GM23338 (cell line): ENCODE results near the gene PCBP3. TPM values are rescaled to one million over a fixed set of nuclear protein-coding genes. Genes with fewer than 3 reads are reported as not detected.

Source experiments
- ATAC-seq: fragments of 200-7000 bp; cut with Tn5 transposase; 3 replicates; pipeline ENCODE4 v1.9.1; 2020
- DNase-seq: peaks from one replicate; pipeline ENCODE4 v3.0.0-alpha.2; 2015; ENCODE audit warnings: low spot score
- H2AFZ ChIP-seq: fragments of 200-600 bp; sonication (generic); 2 replicates; pipeline ENCODE4 v1.8.0; 2016; ENCODE audit warnings: antibody characterized with exemption, mild to moderate bottlenecking, moderate library complexity
- H3F3A ChIP-seq: fragments of 200-600 bp; sonication (generic); replicated peaks from 2 replicates; pipeline ENCODE4 v1.8.0; 2017; ENCODE audit warnings: antibody characterized with exemption, mixed run types, low read depth
- H3K27ac ChIP-seq: fragments of 200-600 bp; sonication (generic); 2 replicates; pipeline ENCODE4 v1.6.1; 2016; ENCODE audit warnings: low read depth
- H3K27me3 ChIP-seq: fragments of 200-600 bp; sonication (generic); 2 replicates; pipeline ENCODE4 v1.8.0; 2016; ENCODE audit warnings: mild to moderate bottlenecking, mixed run types, moderate library complexity; ENCODE audit not compliant: insufficient read depth
- H3K36me3 ChIP-seq: fragments of 200-600 bp; sonication (generic); 2 replicates; pipeline ENCODE4 v1.8.0; 2016; ENCODE audit warnings: mild to moderate bottlenecking; ENCODE audit not compliant: insufficient read depth
- H3K4me1 ChIP-seq: fragments of 200-600 bp; sonication (generic); 2 replicates; pipeline ENCODE4 v1.8.0; 2016; ENCODE audit warnings: mild to moderate bottlenecking, moderate library complexity; ENCODE audit not compliant: insufficient read depth
- H3K4me2 ChIP-seq: fragments of 200-600 bp; sonication (generic); 2 replicates; pipeline ENCODE4 v1.7.1; 2017; ENCODE audit warnings: mixed run types
- H3K4me3 ChIP-seq: fragments of 200-600 bp; sonication (generic); 2 replicates; pipeline ENCODE4 v1.6.1; 2016; ENCODE audit warnings: mixed run types
- H3K79me2 ChIP-seq: fragments of 200-600 bp; sonication (generic); replicated peaks from 2 replicates; pipeline ENCODE4 v1.8.0; 2017; ENCODE audit warnings: mild to moderate bottlenecking; ENCODE audit not compliant: insufficient read depth
- H3K9me2 ChIP-seq: fragments of 200-600 bp; sonication (generic); 2 replicates; pipeline ENCODE4 v1.8.0; 2017; ENCODE audit not compliant: insufficient read depth
- H4K20me1 ChIP-seq: fragments of 200-600 bp; sonication (generic); replicated peaks from 2 replicates; pipeline ENCODE4 v1.8.0; 2017; ENCODE audit warnings: mild to moderate bottlenecking; ENCODE audit not compliant: insufficient read depth
- H3K27ac Mint-ChIP-seq: 2 replicates; pipeline ENCODE4 v1.8.0; 2020; ENCODE audit warnings: inconsistent platforms, mild to moderate bottlenecking, moderate library complexity, mixed read lengths
- H3K27me3 Mint-ChIP-seq: 3 replicates; pipeline ENCODE4 v1.8.0; 2022; ENCODE audit warnings: low read depth, mild to moderate bottlenecking, moderate library complexity, mixed read lengths, inconsistent platforms; ENCODE audit not compliant: insufficient read depth, poor library complexity
- H3K36me3 Mint-ChIP-seq: 3 replicates; pipeline ENCODE4 v1.8.0; 2021; ENCODE audit warnings: low read depth, mild to moderate bottlenecking, inconsistent platforms, moderate library complexity, mixed read lengths
- H3K4me1 Mint-ChIP-seq: 3 replicates; pipeline ENCODE4 v1.8.0; 2020; ENCODE audit warnings: mild to moderate bottlenecking, inconsistent platforms, mixed read lengths
- H3K4me3 Mint-ChIP-seq: 3 replicates; pipeline ENCODE4 v1.8.0; 2021; ENCODE audit warnings: moderate library complexity, mild to moderate bottlenecking, inconsistent platforms, mixed read lengths
- H3K9me3 Mint-ChIP-seq: 3 replicates; pipeline ENCODE4 v1.8.0; 2020; ENCODE audit warnings: moderate library complexity, mild to moderate bottlenecking, inconsistent platforms, mixed read lengths
- CREB1 ChIP-seq: fragments of 250-450 bp; sonication (Bioruptor Pico); IDR thresholded peaks from 2 replicates; pipeline ENCODE4 v1.5.0; 2020; ENCODE audit warnings: low read depth, mild to moderate bottlenecking, moderate library complexity
- CTCF ChIP-seq, 2 experiments: fragments of 200-600 bp in 1 of 2; sonication (generic) in 1 of 2; conservative IDR thresholded peaks; 2 replicates each; pipeline versions ENCODE4 v1.5.1 to v1.6.1; 2016 to 2017; ENCODE audit warnings: antibody characterized with exemption in 2 of 2, low read depth in 2 of 2, mild to moderate bottlenecking in 2 of 2, moderate library complexity in 1 of 2
- ETS1 ChIP-seq: IDR thresholded peaks from 2 replicates; pipeline ENCODE4 v1.6.1; 2016; ENCODE audit warnings: antibody characterized with exemption
- EZH2phosphoT487 ChIP-seq: fragments of 200-600 bp; sonication (generic); IDR thresholded peaks from one replicate; pipeline ENCODE4 v1.8.1; 2018; ENCODE audit warnings: antibody characterized with exemption; ENCODE audit not compliant: unreplicated experiment
- JUNB ChIP-seq: IDR thresholded peaks from one replicate; pipeline ENCODE4 v1.6.1; 2016; ENCODE audit warnings: antibody characterized with exemption; ENCODE audit not compliant: unreplicated experiment
- NANOG ChIP-seq: IDR thresholded peaks from 2 replicates; pipeline ENCODE4 v1.6.1; 2016; ENCODE audit warnings: antibody characterized with exemption, borderline replicate concordance
- POLR2AphosphoS5 ChIP-seq: IDR thresholded peaks from 2 replicates; pipeline ENCODE4 v1.6.1; 2016; ENCODE audit warnings: antibody characterized with exemption, low read depth
- REST ChIP-seq: IDR thresholded peaks from one replicate; pipeline ENCODE4 v1.6.1; 2018; ENCODE audit warnings: antibody characterized with exemption; ENCODE audit not compliant: unreplicated experiment
- STAT1 ChIP-seq: IDR thresholded peaks from one replicate; pipeline ENCODE4 v1.6.1; 2016; ENCODE audit warnings: antibody characterized with exemption; ENCODE audit not compliant: unreplicated experiment
- ZNF114 ChIP-seq: fragments of 250-450 bp; sonication (Bioruptor Pico); IDR thresholded peaks from 2 replicates; pipeline ENCODE4 v1.5.0; 2020; ENCODE audit warnings: mild to moderate bottlenecking, moderate library complexity
- polyA plus RNA-seq: library from polyadenylated mRNA; unstranded; fragments of >200 nt; fragmentation: Nextera tagmentation; extraction: Ambion mirVana; gene quantifications from 2 replicates; pipeline ENCODE4 v1.2.1, GENCODE V29; 2016
- total RNA-seq: library from RNA; depleted of rRNA; stranded (reverse); fragments of >200 nt; shearing (Covaris generic); gene quantifications from 2 replicates; pipeline ENCODE4 v1.2.3, GENCODE V29; 2014

PCBP3 gene
- total and polyA plus RNA-seq, 2 experiments from 2014 or later: 7.1 to 9.1 TPM

- H3K27ac Mint-ChIP-seq: no peak overlapping the region
- Histone ChIP-seq H2AFZ (no peak overlapping the region), H3K4me1 (peaks cover 32% of the 10 kb centered on the region), H3K4me2 (peak overlapping the region; percentile 99), H3K4me3 (peak overlapping the region; percentile 85), H3K79me2 (0 out of 2 replicates have a peak, but pooled peaks cover 2% of the 10 kb centered on the region), H3F3A (peaks cover 20% of the 10 kb centered on the region), H3K36me3 (no peaks in the 10 kb centered on the region; the same call in 1 of the 2 replicates), H3K9me2 (no peaks in the 10 kb centered on the region), H3K27me3 (peaks cover 18% of the 10 kb centered on the region), H3K27ac (no peak overlapping the region), H4K20me1 (no peaks in the 10 kb centered on the region)
- TF ChIP-seq CREB1 (CRISPR knock-in tag): no peak
- no peak for TF ChIP-seq ETS1
- TF ChIP-seq REST: no peak
- no peak for TF ChIP-seq JUNB
- TF ChIP-seq CTCF (conservative IDR thresholded peaks at IDR 0.05; ENCODE audit: low read depth in 2 of 2): no peak
- no peak for TF ChIP-seq STAT1
- TF ChIP-seq ZNF114 (CRISPR knock-in tag): no peak
- TF ChIP-seq NANOG: no peak
- TF ChIP-seq EZH2phosphoT487: no peak
- no peak for TF ChIP-seq POLR2AphosphoS5
- H3K27me3 Mint-ChIP-seq: peaks cover 17% of the 10 kb centered on the region
- H3K9me3 Mint-ChIP-seq: no peaks in the 10 kb centered on the region
- no peak for DNase-seq
- no peak for ATAC-seq
- no peaks in the 10 kb centered on the region for H3K36me3 Mint-ChIP-seq
- H3K4me3 Mint-ChIP-seq: peak overlapping the region; percentile 79
- H3K4me1 Mint-ChIP-seq: peaks cover 16% of the 10 kb centered on the region
Observed at GRCh38 chr21:45976701-45977311, 333.3 kb downstream of the PCBP3 start.
